GM18498 (cell line): ENCODE measurements around the gene CEP152.

ENCODE experiments used
- ATAC-seq: cut with Tn5 transposase; IDR thresholded peaks from one replicate; pipeline ENCODE4 v1.9.1; 2021; ENCODE audit warnings: mild to moderate bottlenecking, moderate library complexity; ENCODE audit not compliant: unreplicated experiment

Gene CEP152

DNA sequence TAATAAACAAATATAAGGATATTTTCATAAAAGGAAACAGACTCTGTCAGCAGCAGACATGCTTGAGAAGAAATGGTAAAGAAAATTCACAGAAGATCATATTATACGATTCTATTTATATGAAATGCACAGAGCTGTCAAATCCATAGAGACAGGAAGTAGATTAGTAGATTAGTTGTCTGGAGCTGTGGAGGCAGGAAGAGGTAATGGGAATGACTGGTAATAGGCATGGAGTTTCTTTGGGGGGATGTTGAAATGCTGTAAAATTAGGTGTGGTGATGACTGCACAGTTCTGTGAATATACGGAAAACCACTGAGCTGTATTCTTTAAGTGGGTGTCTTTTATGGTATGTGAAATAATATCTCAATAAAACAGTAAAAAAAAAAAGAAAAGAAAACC, 35.3 kb downstream of the CEP152 start:
- ATAC-seq = no peak

DNA sequence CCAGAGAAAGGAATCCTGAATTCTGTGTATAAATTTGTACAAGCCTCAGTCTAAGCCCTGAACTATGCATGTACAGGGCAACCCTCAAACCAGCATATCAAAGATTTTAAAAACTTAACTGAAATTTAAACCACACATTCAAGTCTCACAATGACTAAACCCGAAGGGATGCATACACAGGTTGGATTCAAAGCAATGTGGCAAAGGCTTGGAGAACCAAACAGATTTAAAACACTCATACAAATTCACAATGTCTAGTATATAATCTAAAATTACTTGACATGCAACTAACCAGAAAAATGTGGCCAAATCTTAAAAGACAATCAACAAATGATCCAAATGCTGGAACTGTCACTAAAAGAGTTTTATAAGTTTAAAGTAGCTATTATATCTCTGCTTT, 36.4 kb downstream of the CEP152 start:
- no peak for ATAC-seq

GRCh38 chr15:48766196-48766595, 44.7 kb downstream of the CEP152 start:
- no peak for ATAC-seq

DNA sequence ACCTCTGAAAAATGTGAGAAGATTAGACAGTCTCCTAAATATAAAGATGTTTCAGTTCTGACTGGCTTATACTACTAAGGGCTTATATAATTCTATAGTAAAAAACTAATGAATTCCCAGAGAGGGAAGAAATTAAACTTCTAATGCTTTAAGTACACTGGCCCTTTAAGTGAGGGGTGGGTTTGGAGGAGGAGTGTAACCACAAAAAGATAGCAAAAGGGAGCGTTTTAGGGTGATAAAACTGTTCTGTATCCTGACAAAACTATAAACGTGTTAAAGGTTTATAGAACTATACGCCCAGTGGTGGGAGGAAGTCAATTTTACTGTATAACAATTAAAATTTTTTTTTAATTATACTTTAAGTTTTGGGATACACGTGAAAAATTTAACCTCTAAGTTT, 45.8 kb downstream of the CEP152 start:
- no peak for ATAC-seq

DNA sequence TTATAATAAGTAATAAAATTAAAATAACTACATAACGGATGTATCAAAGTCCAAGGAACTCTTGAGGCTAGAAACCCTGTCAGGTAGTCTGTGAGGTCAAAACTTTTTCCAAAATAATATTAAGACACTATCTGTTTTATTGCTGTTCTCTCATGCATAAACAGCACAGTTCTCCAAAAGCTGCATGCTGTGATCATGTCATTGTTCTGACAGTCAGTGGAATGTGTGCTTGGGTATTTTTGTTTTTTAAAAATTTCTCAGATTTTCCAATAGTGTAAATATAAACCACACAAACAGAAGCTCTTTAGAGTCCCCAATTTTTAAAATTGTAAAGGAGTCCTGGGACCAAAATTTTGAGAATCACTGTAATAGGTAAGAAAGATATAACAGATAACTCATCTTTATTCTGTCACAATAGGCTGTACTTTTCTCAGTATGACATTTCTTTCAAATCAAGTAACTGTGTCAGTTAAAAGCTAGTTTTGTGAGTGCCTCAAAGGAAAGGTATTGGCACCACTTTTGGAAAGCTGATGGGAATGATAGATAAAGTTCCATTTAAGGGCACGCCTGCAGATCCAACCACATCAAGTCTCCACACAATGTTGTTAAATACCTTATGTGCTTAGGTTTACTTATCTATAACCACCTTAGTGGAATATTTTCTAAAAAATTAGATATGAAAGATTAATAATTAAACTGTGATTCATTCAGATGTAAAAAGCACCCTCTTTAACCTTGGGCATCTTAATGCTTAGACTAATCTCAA, 49.3 kb downstream of the CEP152 start:
- ATAC-seq = no peak

DNA sequence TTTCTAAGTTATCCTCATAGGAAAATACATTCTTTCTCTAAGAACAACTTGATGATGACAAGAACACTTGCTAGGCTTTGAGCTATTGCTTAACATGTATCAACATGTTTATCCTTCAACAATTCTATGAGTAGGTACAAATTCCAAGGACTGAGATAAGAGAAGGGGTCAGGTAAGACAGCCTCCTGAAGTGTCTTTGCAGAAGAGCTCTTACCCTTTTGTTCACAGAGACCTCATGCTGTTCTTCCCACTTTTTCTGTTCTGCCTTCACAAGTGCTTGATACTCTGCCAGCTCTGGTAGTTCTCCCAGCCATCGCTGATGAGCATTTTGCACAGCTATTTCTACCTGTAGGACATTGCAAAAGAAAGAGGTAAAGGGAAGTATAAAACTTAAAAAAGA, 50.9 kb downstream of the CEP152 start:
- no peak for ATAC-seq

DNA sequence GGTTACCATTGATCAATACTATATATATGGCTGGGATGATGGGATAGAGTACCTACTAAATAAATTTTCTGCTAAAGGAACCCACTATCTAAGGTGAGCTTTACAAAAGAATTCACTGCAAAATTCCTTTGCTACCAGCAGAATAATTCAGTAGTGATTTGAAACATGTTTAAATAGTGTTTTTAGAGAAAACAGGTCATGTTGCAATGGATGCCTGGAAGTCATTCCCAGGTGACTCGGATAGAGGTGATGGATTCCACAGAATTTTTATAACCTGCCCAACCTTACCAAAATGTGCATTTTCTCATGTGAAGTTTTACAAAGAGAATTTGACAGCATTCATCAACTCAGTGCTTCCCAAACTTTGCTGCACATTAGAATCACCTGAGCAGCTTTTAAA, 53.2 kb downstream of the CEP152 start:
- ATAC-seq = no peak

DNA sequence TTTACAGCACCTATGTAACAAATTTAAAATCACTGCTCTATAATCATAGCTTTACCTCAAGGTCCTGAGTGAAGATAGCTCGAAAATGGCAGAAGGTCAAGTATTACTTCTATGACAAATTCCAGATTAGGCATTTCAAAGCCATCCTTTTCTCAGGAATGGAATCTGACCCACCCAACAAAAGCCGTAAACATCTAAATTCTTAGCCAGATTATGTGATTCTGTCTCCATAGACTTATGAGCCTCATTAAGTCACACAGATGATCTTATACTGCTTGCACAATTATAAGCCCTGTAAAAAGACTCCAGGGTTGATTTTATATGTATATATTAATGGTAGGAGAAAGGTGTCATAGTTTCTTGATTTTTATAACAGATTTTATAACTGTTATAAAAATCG, 56.9 kb downstream of the CEP152 start:
- ATAC-seq = no peak

GRCh38 chr15:48751595-48751994, 59.3 kb downstream of the CEP152 start:
- ATAC-seq = no peak

DNA sequence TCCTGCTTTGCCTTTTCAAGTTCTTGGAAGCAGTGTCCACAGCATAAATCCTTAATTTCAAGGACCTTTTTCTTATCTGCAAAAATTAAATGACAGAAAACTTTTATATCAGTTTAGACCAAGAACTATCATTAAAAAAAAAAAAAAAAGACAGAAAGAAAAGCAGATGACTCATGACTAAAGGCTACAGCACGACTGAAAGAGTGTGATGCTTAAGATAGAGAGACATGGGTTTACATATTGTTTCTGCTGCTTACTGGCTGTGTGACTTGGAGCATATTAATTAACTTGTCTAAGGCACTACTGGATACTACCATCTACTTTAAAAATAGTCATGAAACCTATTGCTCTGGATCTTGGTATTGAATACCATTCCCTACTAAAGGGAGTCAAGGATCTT, 62.3 kb downstream of the CEP152 start:
- no peak for ATAC-seq

- no peak for ATAC-seq
Measured at GRCh38 chr15:48733615-48734014, 77.3 kb downstream of the CEP152 start.

DNA sequence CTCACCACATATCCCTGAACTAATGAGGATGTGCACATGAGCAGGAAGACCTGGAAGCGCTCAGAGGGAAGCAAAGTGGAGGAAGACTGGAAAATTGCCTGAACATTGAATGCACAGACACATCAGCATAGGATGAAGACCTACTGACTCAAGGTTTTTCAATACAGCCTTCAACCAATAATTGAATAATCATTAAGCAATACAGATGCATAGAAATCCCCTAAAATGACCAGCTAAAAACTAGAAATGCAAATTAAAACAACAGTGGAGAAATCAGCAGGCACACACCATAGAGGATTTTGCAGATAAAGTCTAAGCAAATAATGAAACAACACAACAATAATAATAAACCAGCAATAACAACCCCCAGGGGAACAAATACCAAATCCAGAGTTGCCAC, 80.4 kb downstream of the CEP152 start:
- ATAC-seq = no peak

DNA sequence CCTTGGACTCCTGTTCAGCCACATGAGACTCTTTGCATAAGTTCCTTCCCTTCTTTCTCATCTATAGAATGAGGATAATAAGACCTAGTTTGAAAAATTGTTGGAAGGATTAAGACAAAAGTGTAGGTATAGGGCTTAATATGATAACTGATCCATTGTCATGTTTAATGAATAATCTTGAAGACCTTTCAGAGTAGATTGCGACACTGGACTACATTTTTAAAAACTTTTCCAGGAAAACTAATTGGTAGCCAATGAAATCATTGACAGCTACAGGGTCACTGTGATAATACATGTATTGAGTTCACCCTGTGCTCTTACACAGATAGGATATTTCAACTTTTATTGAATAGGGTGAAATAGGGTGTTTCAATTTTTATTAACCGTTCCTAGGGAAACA, 86.9 kb downstream of the CEP152 start:
- ATAC-seq = no peak

DNA sequence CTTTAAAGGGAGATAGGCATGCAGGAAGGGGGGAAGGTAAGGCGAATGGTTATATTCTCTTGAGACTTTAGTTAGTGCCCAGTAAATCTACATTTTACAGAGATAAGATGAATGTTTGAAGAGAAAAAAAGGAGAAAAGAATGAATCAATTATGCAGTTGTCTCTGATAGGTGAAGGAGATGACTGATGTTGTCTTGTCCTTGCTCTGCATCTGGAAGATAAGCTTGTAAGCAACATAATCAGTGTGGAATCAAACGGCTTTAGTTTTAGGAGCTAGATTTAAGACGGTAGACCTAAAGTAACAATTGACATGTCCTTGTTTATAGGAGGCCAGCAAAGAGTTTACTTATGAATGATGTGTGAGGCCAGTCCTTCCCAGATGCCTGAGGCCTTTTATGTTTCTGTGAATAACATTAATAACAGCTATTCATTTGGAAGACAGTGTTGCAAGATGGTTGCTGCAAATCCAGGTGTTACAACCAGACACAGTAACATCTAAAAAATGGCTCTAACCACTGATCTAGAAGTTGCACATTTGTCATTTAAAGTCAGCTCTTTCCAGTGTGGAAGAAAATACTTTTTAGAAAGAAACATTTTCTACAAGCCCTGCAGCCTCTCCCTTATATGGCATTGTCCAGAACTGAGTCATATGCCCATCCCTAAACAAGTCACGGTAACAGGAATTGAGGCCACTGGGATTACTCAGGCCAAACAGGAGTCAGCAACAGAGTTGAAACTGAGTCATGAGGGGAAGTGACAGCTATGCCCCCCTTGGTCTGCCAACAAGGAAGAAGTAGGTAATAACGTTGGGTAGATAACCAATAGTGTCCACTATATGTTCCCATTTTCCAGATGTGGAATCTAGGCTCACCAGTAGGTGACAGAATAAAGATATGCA, 87.9 kb downstream of the CEP152 start:
- ATAC-seq = no peak

- ATAC-seq = no peak
Measured at GRCh38 chr15:48721061-48721810, 89.6 kb downstream of the CEP152 start.

GRCh38 chr15:48720646-48721045, 90.2 kb downstream of the CEP152 start:
- no peak for ATAC-seq

- ATAC-seq = no peak
Measured at GRCh38 chr15:48719668-48720067, 91.2 kb downstream of the CEP152 start.

DNA sequence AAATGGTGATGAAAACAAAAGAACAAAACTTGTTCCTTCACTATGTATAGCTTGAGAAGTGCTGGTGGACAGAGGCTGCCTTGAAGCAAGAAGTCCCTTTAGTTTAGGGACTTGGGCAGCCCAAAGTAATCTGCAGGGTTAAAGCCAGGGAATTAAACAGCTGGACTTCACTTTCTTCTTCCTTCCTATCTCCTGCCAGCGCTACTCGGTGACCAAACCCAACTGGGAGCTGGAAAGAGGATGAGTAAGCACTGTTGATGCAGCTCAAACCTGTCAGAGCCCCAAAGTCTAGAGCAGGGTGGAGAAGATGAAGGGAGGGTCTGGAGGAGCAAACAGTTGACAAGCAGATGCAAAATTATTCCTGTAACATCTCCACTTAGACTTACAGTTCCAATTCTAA, 92.2 kb downstream of the CEP152 start:
- no peak for ATAC-seq

DNA sequence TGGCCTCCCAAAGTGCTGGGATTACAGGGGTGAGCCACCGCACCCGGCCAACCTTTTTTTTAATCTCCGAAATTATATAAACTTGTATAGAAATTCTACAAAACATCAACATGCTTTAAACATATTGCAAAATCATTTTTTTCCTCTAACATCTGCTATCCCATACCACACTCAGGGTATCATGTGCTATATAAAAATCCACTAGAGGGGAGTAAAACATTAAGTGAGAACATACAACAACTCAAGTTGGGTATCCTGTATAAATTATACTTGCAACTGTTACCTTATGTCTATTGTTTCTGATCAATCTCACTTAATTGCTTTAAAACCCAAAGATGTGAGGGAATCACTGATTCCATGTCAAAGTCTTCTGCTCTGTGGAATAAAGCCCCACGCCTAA, 93.4 kb downstream of the CEP152 start:
- no peak for ATAC-seq

DNA sequence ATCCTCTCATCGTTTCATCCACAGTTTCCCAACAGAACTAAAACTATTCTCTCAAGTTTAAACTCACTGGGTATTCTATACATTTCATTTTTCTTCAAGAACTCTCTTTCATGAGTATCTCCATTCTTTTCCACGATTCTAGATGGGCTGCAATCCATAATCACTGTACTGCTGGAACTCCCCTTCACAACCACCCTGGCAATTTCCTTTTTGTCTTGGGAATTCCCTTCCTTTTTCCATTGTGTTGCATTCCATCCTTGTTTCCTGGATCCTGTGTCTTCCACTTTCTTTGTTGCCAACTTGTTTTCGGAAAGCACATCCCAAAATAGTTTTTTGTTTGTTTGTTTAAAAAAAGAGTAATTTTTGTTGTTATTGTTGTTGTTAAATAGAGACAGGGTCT, 98.3 kb downstream of the CEP152 start:
- ATAC-seq = no peak

GRCh38 chr15:48710952-48711495, 99.8 kb downstream of the CEP152 start:
- no peak for ATAC-seq
